GM13977 (cell line): ENCODE results near the gene PACS2.

Source experiments
- DNase-seq: peaks from one replicate; pipeline ENCODE4 v3.0.0; 2012; ENCODE audit warnings: low spot score
- CTCF ChIP-seq: IDR thresholded peaks from 2 replicates; pipeline ENCODE4 v1.5.1; 2012; ENCODE audit warnings: mild to moderate bottlenecking, control low read depth; ENCODE audit not compliant: insufficient read depth; ENCODE audit errors: extremely low read depth, missing control alignments
- in situ Hi-C: fragments of 300-500 bp; cut with MboI; formaldehyde crosslinking; loops from one replicate; pipeline ENCODE4 v1.12.0; 2022; ENCODE audit warnings: low sequenced_read_pairs, low pct_unique_long_range_greater_than_20kb, mixed read lengths, inconsistent platforms; ENCODE audit not compliant: unreplicated experiment

Gene PACS2

GRCh38 chr14:105437723-105438500 lies 123.4 kb downstream of the PACS2 start:
- in situ Hi-C loops, result no loop called here
- TF ChIP-seq CTCF, result no peak
- DNase-seq, result no peak

- no peak for TF ChIP-seq CTCF
- DNase-seq, result no peak
- in situ Hi-C loops, result no loop called here
Measured at GRCh38 chr14:105439179-105439578, 124.6 kb downstream of the PACS2 start.

- TF ChIP-seq CTCF, result no peak
- DNase-seq, result no peak
- in situ Hi-C loops, result no loop called here
Measured at GRCh38 chr14:105439710-105440553, 125.4 kb downstream of the PACS2 start.

- in situ Hi-C loops, result no loop called here
- DNase-seq, result no peak
- no peak for TF ChIP-seq CTCF
Measured at GRCh38 chr14:105440554-105440900, 126.0 kb downstream of the PACS2 start.

- DNase-seq, result no peak
- no peak for TF ChIP-seq CTCF
- in situ Hi-C loops, result no loop called here
Measured at GRCh38 chr14:105440992-105441391, 126.4 kb downstream of the PACS2 start.

GRCh38 chr14:105442125-105442524 lies 127.6 kb downstream of the PACS2 start:
- in situ Hi-C loops, result no loop called here
- DNase-seq, result no peak
- TF ChIP-seq CTCF, result no peak
